Karpas-422 (cell line): Measurements from ENCODE around the gene PCDHGC4. TPM values are rescaled to one million over a fixed set of nuclear protein-coding genes. Genes with fewer than 3 reads are reported as not detected.
A peak's percentile ranks its signal among the peaks of the same experiment; 100 is the strongest.

Experiments
- DNase-seq: peaks from one replicate; pipeline ENCODE4 v3.0.0-alpha.2; 2015
- H2AFZ ChIP-seq: fragments of 200-600 bp; sonication (generic); 2 replicates; pipeline ENCODE4 v1.6.1; 2014; ENCODE audit warnings: antibody characterized with exemption, low read length, mixed read lengths
- H3K27ac ChIP-seq: fragments of 200-600 bp; sonication (generic); 2 replicates; pipeline ENCODE4 v1.5.1; 2014; ENCODE audit warnings: mild to moderate bottlenecking, low read length, moderate library complexity
- H3K27me3 ChIP-seq: fragments of 200-600 bp; sonication (generic); 2 replicates; pipeline ENCODE4 v1.6.1; 2014; ENCODE audit warnings: low read length, mixed read lengths
- H3K36me3 ChIP-seq: fragments of 200-600 bp; sonication (generic); 2 replicates; pipeline ENCODE4 v1.6.1; 2014; ENCODE audit warnings: low read length, mixed read lengths; ENCODE audit not compliant: insufficient read depth
- H3K4me1 ChIP-seq: fragments of 200-600 bp; sonication (generic); 2 replicates; pipeline ENCODE4 v1.6.1; 2014; ENCODE audit warnings: mild to moderate bottlenecking, low read length, mixed read lengths
- H3K4me2 ChIP-seq: fragments of 200-600 bp; sonication (generic); 2 replicates; pipeline ENCODE4 v1.6.1; 2014; ENCODE audit warnings: low read length, low read depth, mild to moderate bottlenecking; ENCODE audit not compliant: poor library complexity, severe bottlenecking
- H3K4me3 ChIP-seq: fragments of 200-600 bp; sonication (generic); 2 replicates; pipeline ENCODE4 v1.5.1; 2014; ENCODE audit warnings: mild to moderate bottlenecking, antibody characterized with exemption, low read length, mixed read lengths
- H3K79me2 ChIP-seq: fragments of 200-600 bp; sonication (generic); 2 replicates; pipeline ENCODE4 v1.6.1; 2014; ENCODE audit warnings: mild to moderate bottlenecking, low read length, mixed read lengths
- H3K9ac ChIP-seq: fragments of 200-600 bp; sonication (generic); 2 replicates; pipeline ENCODE4 v1.6.0; 2014; ENCODE audit warnings: low read length
- H3K9me2 ChIP-seq: fragments of 200-600 bp; sonication (generic), shearing (Covaris generic); replicated peaks from 2 replicates; pipeline ENCODE4 v1.6.0; 2014; ENCODE audit warnings: mild to moderate bottlenecking, low read length, moderate library complexity; ENCODE audit not compliant: insufficient read depth
- H3K9me3 ChIP-seq: fragments of 300-700, 200-600 bp; sonication (generic); 2 replicates; pipeline ENCODE4 v1.6.1; 2014; ENCODE audit warnings: low read length, mixed read lengths
- H4K20me1 ChIP-seq: fragments of 200-600 bp; sonication (generic); 2 replicates; pipeline ENCODE4 v1.6.1; 2014; ENCODE audit warnings: mild to moderate bottlenecking, antibody characterized with exemption, low read length, low read depth; ENCODE audit not compliant: insufficient read depth
- total RNA-seq: library from RNA; depleted of rRNA; stranded (reverse); fragments of >200 nt; shearing (Covaris generic); gene quantifications from 2 replicates; pipeline ENCODE4 v1.2.3, GENCODE V29; 2014; ENCODE audit warnings: low replicate concordance

The PCDHGC4 gene
- total RNA-seq, 1 experiment from 2014 or later: 11.8 TPM

- peak; percentile 98 for DNase-seq
- peak overlapping the region; percentile 78 for H3K4me2 ChIP-seq
- H3K9ac ChIP-seq: peak overlapping the region; percentile 92
Measured at GRCh38 chr5:141510850-141511601, 26.2 kb downstream of the PCDHGC4 start.

DNA sequence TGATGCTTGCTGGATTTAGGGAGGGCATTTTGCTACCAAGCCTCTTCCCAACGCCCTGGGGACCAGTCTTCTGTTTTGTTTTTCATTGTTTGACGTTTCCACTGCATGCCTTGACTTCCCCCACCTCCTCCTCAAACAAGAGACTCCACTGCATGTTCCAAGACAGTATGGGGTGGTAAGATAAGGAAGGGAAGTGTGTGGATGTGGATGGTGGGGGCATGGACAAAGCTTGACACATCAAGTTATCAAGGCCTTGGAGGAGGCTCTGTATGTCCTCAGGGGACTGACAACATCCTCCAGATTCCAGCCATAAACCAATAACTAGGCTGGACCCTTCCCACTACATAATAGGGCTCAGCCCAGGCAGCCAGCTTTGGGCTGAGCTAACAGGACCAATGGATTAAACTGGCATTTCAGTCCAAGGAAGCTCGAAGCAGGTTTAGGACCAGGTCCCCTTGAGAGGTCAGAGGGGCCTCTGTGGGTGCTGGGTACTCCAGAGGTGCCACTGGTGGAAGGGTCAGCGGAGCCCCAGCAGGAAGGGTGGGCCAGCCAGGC lies 27.0 kb downstream of the PCDHGC4 start:
- Histone ChIP-seq H2AFZ (no peak overlapping the region), H3K9me3 (no peaks in the 10 kb centered on the region), H3K4me2 (peak overlapping the region; percentile 60), H3K4me1 (peaks cover 100% of the 10 kb centered on the region), H3K79me2 (no peaks in the 10 kb centered on the region), H3K27me3 (no peaks in the 10 kb centered on the region), H3K9ac (peak overlapping the region; percentile 87), H3K36me3 (peaks cover 12% of the 10 kb centered on the region), H3K9me2 (no peaks in the 10 kb centered on the region), H4K20me1 (no peaks in the 10 kb centered on the region), H3K27ac (peak overlapping the region; percentile 100), H3K4me3 (peak overlapping the region; percentile 30; the same call in 1 of the 2 replicates)
- DNase-seq: peak; percentile 52

More at GRCh38 chr5:141510850-141511601, 26.2 kb downstream of the PCDHGC4 start:
- H3K4me1 ChIP-seq: peaks cover 100% of the 10 kb centered on the region
- H3K4me3 ChIP-seq: peak overlapping the region; percentile 68
- H3K27me3 ChIP-seq: no peaks in the 10 kb centered on the region
- no peak overlapping the region for H2AFZ ChIP-seq
- H3K9me3 ChIP-seq: no peaks in the 10 kb centered on the region
- H3K9me2 ChIP-seq: no peaks in the 10 kb centered on the region
- H3K79me2 ChIP-seq: no peaks in the 10 kb centered on the region
- H3K27ac ChIP-seq: peak overlapping the region; percentile 100
- peaks cover 7% of the 10 kb centered on the region for H3K36me3 ChIP-seq
- H4K20me1 ChIP-seq: no peaks in the 10 kb centered on the region

DNA sequence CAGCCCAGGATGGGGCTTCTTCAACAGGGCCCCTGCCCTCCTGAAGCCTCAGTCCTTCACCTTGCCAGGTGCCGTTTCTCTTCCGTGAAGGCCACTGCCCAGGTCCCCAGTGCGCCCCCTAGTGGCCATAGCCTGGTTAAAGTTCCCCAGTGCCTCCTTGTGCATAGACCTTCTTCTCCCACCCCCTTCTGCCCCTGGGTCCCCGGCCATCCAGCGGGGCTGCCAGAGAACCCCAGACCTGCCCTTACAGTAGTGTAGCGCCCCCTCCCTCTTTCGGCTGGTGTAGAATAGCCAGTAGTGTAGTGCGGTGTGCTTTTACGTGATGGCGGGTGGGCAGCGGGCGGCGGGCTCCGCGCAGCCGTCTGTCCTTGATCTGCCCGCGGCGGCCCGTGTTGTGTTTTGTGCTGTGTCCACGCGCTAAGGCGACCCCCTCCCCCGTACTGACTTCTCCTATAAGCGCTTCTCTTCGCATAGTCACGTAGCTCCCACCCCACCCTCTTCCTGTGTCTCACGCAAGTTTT lies 27.6 kb downstream of the PCDHGC4 start:
- Histone ChIP-seq H3K4me1 (peaks cover 100% of the 10 kb centered on the region), H2AFZ (no peak overlapping the region), H3K9me2 (no peaks in the 10 kb centered on the region), H3K4me2 (peak overlapping the region; percentile 60), H3K79me2 (no peaks in the 10 kb centered on the region), H4K20me1 (no peaks in the 10 kb centered on the region), H3K36me3 (peaks cover 15% of the 10 kb centered on the region), H3K9me3 (no peaks in the 10 kb centered on the region), H3K4me3 (peak overlapping the region; percentile 54), H3K27me3 (no peaks in the 10 kb centered on the region), H3K27ac (peak overlapping the region; percentile 100), H3K9ac (peak overlapping the region; percentile 87)
- DNase-seq: peak; percentile 97

DNA sequence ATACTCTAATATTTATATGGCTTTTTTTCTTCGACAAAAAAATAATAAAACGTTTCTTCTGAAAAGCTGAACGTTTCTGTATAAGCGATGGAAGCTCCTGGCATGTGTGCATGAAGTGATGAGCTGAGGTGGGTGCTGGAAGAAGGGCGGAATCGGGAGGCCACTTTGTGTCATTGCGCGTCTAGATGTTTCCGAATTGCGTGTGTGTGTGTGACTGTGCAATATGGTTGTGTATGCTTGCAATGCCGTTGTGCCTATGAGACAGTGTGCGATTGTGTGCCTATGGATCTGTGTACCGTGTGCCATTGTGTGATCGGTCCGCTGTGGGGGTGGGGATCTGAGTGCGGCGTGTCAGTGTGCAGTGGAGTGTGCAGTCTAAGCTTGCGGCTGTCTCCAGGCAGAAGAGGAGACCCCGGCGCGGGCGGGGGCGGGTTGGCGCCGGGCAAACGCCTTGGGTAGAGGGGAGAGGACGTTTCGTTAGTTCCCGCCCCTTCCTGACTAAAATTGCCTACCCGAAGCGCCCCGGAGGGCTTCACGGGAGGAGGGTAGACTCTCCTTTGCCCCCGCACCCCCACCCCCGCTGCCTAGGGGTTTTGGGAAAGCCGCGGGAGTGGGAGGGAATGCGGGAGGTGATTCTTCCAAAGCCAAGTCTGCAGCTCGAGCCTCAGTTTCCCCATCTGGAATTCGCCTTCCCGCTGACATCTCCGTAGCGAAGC lies 28.2 kb downstream of the PCDHGC4 start:
- Histone ChIP-seq H2AFZ (no peak overlapping the region), H3K4me2 (peak overlapping the region; percentile 59)

DNA sequence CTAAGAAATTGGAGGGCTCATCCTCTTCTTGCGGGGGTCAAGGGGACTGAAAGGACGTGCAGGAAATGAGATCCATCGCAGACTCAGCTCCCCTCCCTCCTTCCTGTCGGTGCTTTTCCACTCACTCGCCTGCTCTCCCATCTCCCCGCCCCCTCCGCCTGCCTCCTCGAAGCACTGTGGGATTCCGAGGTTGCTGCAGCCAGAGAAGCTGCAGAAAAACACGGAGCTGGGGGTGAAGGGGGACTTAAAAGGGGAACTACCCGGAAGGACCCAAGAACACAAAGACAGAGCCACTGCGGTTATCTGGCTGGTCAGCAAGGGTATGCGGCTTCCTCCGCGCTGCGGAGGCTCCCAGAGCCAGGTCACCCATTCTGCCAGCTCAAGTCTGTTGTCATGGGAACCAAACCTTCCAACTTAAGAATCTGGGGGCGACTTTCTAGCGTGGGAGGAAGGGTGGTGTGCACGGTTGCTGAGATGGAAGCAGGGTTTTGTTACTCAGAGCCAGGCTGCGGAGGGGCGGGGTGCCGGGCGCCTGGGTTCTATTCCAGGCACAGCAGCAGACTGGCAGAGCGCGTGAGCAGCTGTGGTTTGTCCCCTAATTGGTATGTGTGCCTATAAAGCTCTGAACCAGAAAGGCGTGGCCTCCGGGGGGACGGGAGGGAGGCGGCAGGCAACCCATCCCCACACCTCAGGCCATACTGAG lies 28.9 kb downstream of the PCDHGC4 start:
- Histone ChIP-seq H3K9ac (peak overlapping the region; percentile 87), H3K27me3 (no peaks in the 10 kb centered on the region), H3K27ac (peak overlapping the region; percentile 100), H4K20me1 (no peaks in the 10 kb centered on the region), H3K79me2 (no peaks in the 10 kb centered on the region), H3K4me1 (peaks cover 100% of the 10 kb centered on the region), H3K9me3 (no peaks in the 10 kb centered on the region), H3K4me3 (peak overlapping the region; percentile 54), H3K36me3 (peaks cover 15% of the 10 kb centered on the region), H3K4me2 (peak overlapping the region; percentile 59), H3K9me2 (no peaks in the 10 kb centered on the region), H2AFZ (no peak overlapping the region)
- DNase-seq: peak; percentile 98

More for the DNA sequence above, 28.2 kb downstream of the PCDHGC4 start:
- H3K4me1 ChIP-seq: peaks cover 100% of the 10 kb centered on the region
- H4K20me1 ChIP-seq: no peaks in the 10 kb centered on the region
- DNase-seq: peak; percentile 93
- no peaks in the 10 kb centered on the region for H3K9me3 ChIP-seq
- no peaks in the 10 kb centered on the region for H3K27me3 ChIP-seq
- peaks cover 15% of the 10 kb centered on the region for H3K36me3 ChIP-seq
- H3K27ac ChIP-seq: peak overlapping the region; percentile 100
- peak overlapping the region; percentile 54 for H3K4me3 ChIP-seq
- no peaks in the 10 kb centered on the region for H3K79me2 ChIP-seq
- H3K9ac ChIP-seq: peak overlapping the region; percentile 87
- no peaks in the 10 kb centered on the region for H3K9me2 ChIP-seq

DNA sequence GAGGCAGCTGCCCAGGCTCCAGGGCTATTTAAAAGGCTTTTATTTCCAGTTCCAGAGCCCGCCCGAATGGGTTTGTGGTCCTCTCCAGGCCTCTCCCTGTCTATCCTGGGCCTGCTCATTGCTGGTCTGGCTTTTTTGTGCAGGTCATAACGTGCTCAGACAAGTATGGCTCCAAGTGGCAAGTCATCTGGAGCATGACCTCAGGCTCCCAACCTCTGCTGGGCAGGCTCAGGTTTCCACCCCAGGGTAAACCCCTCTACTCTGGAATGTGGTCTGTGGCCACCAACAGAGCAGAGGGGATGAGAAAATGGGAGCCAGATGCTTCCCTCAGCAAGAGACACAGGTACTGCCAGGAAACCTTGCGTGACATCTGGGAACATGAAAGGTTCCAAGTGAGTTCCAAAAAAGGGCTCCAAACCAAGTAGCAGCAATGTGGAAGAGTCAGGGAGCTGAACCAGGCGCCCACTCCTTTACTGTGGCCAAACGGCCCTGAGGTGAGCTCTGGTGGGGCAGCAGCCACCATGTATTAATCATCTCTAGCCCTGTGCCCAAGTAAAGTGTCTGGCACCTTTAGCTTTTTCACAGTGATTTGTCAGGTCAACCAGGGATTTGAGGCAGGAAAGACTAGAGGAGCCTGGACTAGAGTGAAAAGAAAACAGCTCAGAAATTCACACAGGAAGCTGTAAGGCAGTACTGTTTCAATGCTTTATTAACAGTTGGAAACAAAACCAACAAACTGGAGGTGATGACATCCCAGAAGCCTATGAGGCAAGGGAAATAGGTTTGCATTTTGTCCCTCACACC lies 29.7 kb downstream of the PCDHGC4 start:
- Histone ChIP-seq H3K27ac (peak overlapping the region; percentile 100), H2AFZ (no peak overlapping the region), H3K9me3 (no peaks in the 10 kb centered on the region), H3K4me1 (peaks cover 100% of the 10 kb centered on the region), H3K79me2 (no peaks in the 10 kb centered on the region), H4K20me1 (no peaks in the 10 kb centered on the region), H3K36me3 (peaks cover 23% of the 10 kb centered on the region), H3K4me3 (peak overlapping the region; percentile 44; the same call in 1 of the 2 replicates), H3K4me2 (peak overlapping the region; percentile 59), H3K27me3 (no peaks in the 10 kb centered on the region), H3K9me2 (no peaks in the 10 kb centered on the region), H3K9ac (peak overlapping the region; percentile 87)
- DNase-seq: no peak

DNA sequence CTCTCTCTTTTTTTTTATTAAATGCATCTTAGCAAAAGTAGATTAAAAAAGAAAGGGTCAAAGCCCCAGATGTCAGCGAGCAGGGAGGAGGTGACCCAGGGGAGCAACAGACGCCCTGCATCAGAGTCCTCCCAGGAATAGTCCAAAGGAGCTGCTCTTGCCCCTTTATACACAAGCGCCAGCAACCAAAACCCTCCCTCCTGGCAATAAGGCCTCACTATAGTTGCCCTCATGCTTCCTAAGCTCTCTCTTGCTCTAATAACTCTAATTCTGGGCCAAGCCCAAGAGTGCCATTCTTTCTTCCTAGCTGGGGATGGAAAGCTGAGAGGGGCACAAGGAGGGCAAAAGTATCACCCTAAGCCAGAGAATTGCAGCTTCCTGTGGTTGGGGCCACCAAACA lies 30.3 kb downstream of the PCDHGC4 start:
- H3K9me3 ChIP-seq: no peaks in the 10 kb centered on the region
- peaks cover 100% of the 10 kb centered on the region for H3K4me1 ChIP-seq
- H3K36me3 ChIP-seq: peaks cover 28% of the 10 kb centered on the region
- H3K79me2 ChIP-seq: no peaks in the 10 kb centered on the region
- H3K9me2 ChIP-seq: no peaks in the 10 kb centered on the region
- no peaks in the 10 kb centered on the region for H4K20me1 ChIP-seq
- peak overlapping the region; percentile 19; the same call in 1 of the 2 replicates for H3K4me3 ChIP-seq
- H3K9ac ChIP-seq: peak overlapping the region; percentile 87
- no peak overlapping the region for H2AFZ ChIP-seq
- peak overlapping the region; percentile 59 for H3K4me2 ChIP-seq
- peak overlapping the region; percentile 100 for H3K27ac ChIP-seq
- peak; percentile 85 for DNase-seq
- no peaks in the 10 kb centered on the region for H3K27me3 ChIP-seq
